Stimulated activated naive B cell treated with anti-CD40 and anti-IgM and Interleukin-4, amounts not matched to agents 10 μg/mL and 1 μg/mL and 100 μg/mL, for 72 hours (primary cell): Measurements from ENCODE around the gene OR4C11.

Source experiments
- ATAC-seq, 2 donors: fragments of 150-1000 bp; cut with Tn5 transposase; replicated peaks; 2 replicates each; pipeline ENCODE4 v1.10.0; 2021; ENCODE audit warnings: moderate library complexity in 1 of 2
- DNase-seq: peaks from one replicate; pipeline ENCODE4 v3.0.0; 2021
- H3K27ac Mint-ChIP-seq: one replicate; pipeline ENCODE4 v1.8.0; 2022; ENCODE audit warnings: mild to moderate bottlenecking, mixed read lengths
- H3K27me3 Mint-ChIP-seq, 2 donors: one replicate each; pipeline ENCODE4 v1.8.0; 2022; ENCODE audit warnings: mixed read lengths in 2 of 2
- H3K36me3 Mint-ChIP-seq, 2 donors: one replicate each; pipeline ENCODE4 v1.8.0; 2022; ENCODE audit warnings: mixed read lengths in 2 of 2, mild to moderate bottlenecking in 1 of 2
- H3K4me1 Mint-ChIP-seq, 2 donors: one replicate each; pipeline ENCODE4 v1.8.0; 2022; ENCODE audit warnings: mixed read lengths in 2 of 2, mild to moderate bottlenecking in 1 of 2
- H3K4me3 Mint-ChIP-seq, 2 donors: one replicate each; pipeline ENCODE4 v1.8.0; 2022; ENCODE audit warnings: mild to moderate bottlenecking in 2 of 2, mixed read lengths in 2 of 2, moderate library complexity in 1 of 2
- H3K9me3 Mint-ChIP-seq, 2 donors: one replicate each; pipeline ENCODE4 v1.8.0; 2022; ENCODE audit warnings: mixed read lengths in 2 of 2, mild to moderate bottlenecking in 1 of 2

The OR4C11 gene, protein sequence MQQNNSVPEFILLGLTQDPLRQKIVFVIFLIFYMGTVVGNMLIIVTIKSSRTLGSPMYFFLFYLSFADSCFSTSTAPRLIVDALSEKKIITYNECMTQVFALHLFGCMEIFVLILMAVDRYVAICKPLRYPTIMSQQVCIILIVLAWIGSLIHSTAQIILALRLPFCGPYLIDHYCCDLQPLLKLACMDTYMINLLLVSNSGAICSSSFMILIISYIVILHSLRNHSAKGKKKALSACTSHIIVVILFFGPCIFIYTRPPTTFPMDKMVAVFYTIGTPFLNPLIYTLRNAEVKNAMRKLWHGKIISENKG

DNA sequence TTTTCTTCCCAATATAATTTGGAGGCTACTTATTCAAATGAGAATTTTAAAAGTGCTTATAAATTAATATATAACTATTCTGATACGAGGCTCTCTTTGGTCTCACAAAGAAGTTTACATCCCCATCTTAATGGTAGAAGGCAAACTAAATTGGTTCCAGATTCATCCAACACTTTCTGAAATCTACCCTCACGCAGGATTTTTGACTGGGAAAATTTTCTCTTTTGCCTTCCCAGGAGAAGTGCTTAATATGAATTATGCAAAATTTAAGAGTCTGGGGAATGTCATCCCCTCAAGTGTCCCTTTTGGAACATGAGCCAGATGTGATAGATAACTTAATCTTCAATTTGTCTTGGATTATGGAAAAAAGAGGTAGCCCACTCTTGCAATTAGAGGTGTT lies at the start of gene OR4C11:
Gene OR4C11, minus strand, starts transcription at position 101 of the 400 bp plus-strand sequence. CDS start 3,272 bp downstream, outside the sequence.
- Mint-ChIP-seq H3K4me3 (no peak within 1 kb of the TSS), H3K27me3 (no peaks in the 10 kb centered on the region), H3K4me1 (no peaks in the 10 kb centered on the region), H3K9me3 (peaks cover 5 to 16% of the 10 kb centered on the region in 2 donors), H3K36me3 (no peaks in the 10 kb centered on the region), H3K27ac (no peak within 1 kb of the TSS)
- ATAC-seq (no peak), DNase-seq (no peak)

DNA sequence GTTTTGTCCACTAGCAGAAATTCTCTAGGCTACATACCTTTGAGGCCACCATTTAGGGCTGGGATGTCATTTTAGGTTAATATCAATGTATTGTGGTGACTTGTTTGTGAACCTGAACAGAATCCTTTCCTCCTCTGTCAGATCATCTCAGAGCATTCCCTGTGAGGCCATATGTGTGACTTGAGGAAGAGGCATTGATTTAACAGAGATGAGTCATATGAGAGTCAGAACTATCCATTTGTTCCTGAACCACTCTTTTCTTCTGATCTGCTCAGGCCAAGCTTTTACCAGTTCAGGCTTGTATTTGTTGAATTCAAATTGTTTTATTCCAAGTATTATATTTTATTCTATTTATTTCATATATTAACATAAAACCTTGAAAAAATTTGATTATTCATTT lies 47.7 kb upstream of the OR4C11 start:
- no peak overlapping the region for H3K27ac Mint-ChIP-seq
- H3K4me1 Mint-ChIP-seq, result peaks cover 3 to 6% of the 10 kb centered on the region in 2 donors
- no peak for ATAC-seq
- H3K27me3 Mint-ChIP-seq, result no peaks in the 10 kb centered on the region
- no peaks in the 10 kb centered on the region for H3K36me3 Mint-ChIP-seq
- no peak for DNase-seq
- H3K4me3 Mint-ChIP-seq, result no peak overlapping the region
- peaks cover 8 to 10% of the 10 kb centered on the region in 2 donors for H3K9me3 Mint-ChIP-seq

DNA sequence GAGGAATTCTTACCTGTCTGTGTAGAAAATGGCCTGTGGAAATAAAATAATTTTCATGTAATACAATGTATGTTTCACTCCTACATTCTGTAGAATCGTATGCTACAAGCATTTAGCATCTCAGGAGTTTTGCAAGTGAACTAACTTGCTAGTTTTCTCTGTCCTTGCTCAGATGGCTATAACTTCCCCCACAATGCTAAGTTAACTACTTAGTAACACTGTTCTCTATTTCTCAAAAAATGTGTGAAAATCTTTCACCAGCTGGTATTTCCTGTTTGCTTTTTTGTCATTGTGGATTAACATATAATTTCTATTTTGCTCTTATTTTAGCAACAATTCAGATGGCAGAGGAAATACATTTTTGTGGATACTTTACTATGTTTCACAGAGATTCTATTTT lies 45.1 kb upstream of the OR4C11 start:
- H3K4me1 Mint-ChIP-seq, result no peaks in the 10 kb centered on the region
- no peaks in the 10 kb centered on the region for H3K36me3 Mint-ChIP-seq
- ATAC-seq (no peak), DNase-seq (no peak)
- peaks cover 4 to 8% of the 10 kb centered on the region in 2 donors for H3K9me3 Mint-ChIP-seq
- H3K4me3 Mint-ChIP-seq, result no peak overlapping the region
- no peak overlapping the region for H3K27ac Mint-ChIP-seq
- no peaks in the 10 kb centered on the region for H3K27me3 Mint-ChIP-seq

DNA sequence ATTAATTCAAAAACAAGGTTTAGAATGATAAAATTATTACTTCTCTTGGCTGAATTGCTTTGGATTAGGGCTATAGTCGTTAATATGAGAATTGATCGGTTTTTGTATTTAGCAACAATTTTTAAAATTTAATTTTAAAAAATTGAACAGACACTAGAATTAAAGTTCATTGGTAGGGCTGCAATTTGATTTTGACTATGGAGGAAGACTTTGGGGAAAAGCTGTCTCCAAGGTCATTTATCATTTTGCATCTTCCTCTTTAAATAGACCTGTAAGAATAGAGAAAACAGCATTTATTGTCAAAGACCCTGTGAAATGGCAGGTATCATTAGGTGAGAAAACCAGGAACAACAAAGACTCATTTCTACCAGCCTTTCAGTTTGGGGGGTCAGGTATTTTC lies 40.6 kb upstream of the OR4C11 start, which contains the start of gene OR4S2:
Gene OR4S2, plus strand, starts transcription at position 301 of the 400 bp plus-strand sequence. CDS start 2,577 bp downstream, outside the sequence.
- no peak within 1 kb of the TSS for H3K27ac Mint-ChIP-seq
- H3K4me1 Mint-ChIP-seq, result no peaks in the 10 kb centered on the region
- no peak for ATAC-seq
- no peaks in the 10 kb centered on the region for H3K36me3 Mint-ChIP-seq
- no peak for DNase-seq
- H3K4me3 Mint-ChIP-seq, result no peak within 1 kb of the TSS
- H3K9me3 Mint-ChIP-seq, result peaks cover 4 to 14% of the 10 kb centered on the region in 2 donors
- H3K27me3 Mint-ChIP-seq, result no peaks in the 10 kb centered on the region

DNA sequence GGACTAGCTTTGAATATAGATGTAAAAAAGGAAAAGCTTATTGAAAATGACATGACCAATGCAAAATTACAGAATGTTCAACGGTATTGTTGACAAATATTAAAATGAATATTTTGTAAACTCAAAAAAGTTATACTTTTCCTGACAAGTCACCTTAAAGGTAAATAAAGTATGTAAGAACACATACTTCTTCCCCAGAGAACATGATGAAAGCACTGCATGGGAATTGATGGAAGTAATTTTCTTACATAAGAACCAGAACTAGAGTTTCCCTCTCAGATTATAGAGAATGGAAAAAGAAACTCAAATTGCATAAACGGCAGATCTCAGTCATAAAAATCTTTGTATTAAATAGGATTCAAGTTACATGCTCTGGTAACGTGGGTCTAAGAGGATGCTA lies 27.4 kb upstream of the OR4C11 start, which contains the start of gene OR4P4:
Gene OR4P4, plus strand, starts transcription at position 301 of the 400 bp plus-strand sequence.
- ATAC-seq, result no peak

DNA sequence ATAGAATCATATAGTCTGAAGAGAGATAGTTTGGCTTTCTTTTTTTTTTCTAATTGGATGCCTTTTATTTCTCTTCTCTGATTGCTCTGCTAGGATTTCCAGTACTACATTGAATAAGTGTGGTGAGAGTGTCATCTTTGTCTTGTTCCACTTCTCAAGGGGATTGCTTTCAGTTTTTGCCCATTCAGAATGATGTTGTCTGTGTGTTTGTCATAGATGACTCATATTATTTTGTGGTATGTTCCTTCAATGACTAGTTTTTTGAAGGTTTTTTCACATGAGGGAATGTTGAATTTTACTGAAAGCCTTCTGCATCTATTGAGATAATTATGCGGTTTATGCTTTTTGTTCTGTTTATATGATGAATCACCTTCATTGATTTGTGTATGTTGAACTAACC lies 17.1 kb upstream of the OR4C11 start:
- Mint-ChIP-seq H3K9me3 (peaks cover 26 to 28% of the 10 kb centered on the region in 2 donors), H3K27me3 (no peaks in the 10 kb centered on the region), H3K4me3 (no peak overlapping the region), H3K4me1 (no peaks in the 10 kb centered on the region), H3K36me3 (no peaks in the 10 kb centered on the region), H3K27ac (no peak overlapping the region)
- DNase-seq (no peak), ATAC-seq (no peak)

More for the DNA sequence above, 27.4 kb upstream of the OR4C11 start, which contains the start of gene OR4P4:
- Mint-ChIP-seq H3K4me1 (no peaks in the 10 kb centered on the region), H3K27me3 (no peaks in the 10 kb centered on the region), H3K9me3 (peaks cover 4 to 13% of the 10 kb centered on the region in 2 donors), H3K27ac (no peak within 1 kb of the TSS), H3K36me3 (no peaks in the 10 kb centered on the region), H3K4me3 (no peak within 1 kb of the TSS)
- DNase-seq, result no peak

DNA sequence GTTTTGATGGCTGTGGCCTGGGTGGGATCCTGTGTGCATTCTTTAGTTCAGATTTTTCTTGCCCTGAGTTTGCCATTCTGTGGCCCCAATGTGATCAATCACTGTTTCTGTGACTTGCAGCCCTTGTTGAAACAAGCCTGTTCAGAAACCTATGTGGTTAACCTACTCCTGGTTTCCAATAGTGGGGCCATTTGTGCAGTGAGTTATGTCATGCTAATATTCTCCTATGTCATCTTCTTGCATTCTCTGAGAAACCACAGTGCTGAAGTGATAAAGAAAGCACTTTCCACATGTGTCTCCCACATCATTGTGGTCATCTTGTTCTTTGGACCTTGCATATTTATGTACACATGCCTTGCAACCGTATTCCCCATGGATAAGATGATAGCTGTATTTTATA lies 34.9 kb downstream of the OR4C11 start:
- no peak for DNase-seq
- H3K27ac Mint-ChIP-seq, result no peak overlapping the region
- no peak overlapping the region for H3K4me3 Mint-ChIP-seq
- H3K9me3 Mint-ChIP-seq, result peaks cover 9 to 13% of the 10 kb centered on the region in 2 donors
- no peak for ATAC-seq
- H3K36me3 Mint-ChIP-seq, result no peaks in the 10 kb centered on the region
- H3K27me3 Mint-ChIP-seq, result no peaks in the 10 kb centered on the region
- H3K4me1 Mint-ChIP-seq, result no peaks in the 10 kb centered on the region

DNA sequence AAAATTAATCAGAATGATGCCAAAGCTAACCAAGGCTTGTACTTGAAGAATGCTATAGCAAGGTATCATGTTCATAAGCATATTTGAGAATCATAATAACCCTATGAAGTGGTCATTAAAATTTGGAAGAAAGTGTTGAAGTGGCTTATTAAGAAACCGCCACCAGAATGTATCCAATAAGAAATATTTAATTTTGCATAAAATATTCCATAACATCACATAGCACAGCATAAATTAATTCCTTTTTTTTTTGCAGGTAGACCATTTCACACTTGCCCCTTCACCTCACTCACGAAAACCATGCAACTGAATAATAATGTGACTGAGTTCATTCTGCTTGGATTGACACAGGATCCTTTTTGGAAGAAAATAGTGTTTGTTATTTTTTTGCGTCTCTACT lies 35.6 kb downstream of the OR4C11 start, which contains the start of gene OR4C16:
Gene OR4C16, plus strand, starts transcription at position 301 of the 400 bp plus-strand sequence. Its CDS starts 0 bp downstream, at position 301.
- Mint-ChIP-seq H3K9me3 (peaks cover 7 to 13% of the 10 kb centered on the region in 2 donors), H3K36me3 (no peaks in the 10 kb centered on the region), H3K27me3 (no peaks in the 10 kb centered on the region), H3K4me3 (no peak within 1 kb of the TSS), H3K4me1 (no peaks in the 10 kb centered on the region), H3K27ac (no peak within 1 kb of the TSS)
- no peak for ATAC-seq
- no peak for DNase-seq

DNA sequence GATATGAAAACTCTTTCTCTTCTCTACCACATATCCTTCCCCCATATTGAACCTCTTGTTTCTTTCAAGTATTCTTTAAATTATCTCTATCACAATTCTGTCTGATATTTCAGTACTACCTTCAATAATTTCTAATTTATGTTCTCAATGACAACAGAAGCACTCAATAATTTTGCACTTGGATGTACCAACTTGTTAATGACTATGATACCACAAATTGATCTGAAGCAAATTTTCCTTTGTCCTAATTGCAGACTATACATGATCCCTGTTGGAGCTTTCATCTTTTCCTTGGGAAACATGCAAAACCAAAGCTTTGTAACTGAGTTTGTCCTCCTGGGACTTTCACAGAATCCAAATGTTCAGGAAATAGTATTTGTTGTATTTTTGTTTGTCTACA lies 53.3 kb downstream of the OR4C11 start, which contains the start of gene OR4C15:
Gene OR4C15, plus strand, starts transcription at position 301 of the 400 bp plus-strand sequence. Its CDS starts 0 bp downstream, at position 301.
- peaks cover 11 to 15% of the 10 kb centered on the region in 2 donors for H3K9me3 Mint-ChIP-seq
- no peaks in the 10 kb centered on the region for H3K4me1 Mint-ChIP-seq
- no peak within 1 kb of the TSS for H3K4me3 Mint-ChIP-seq
- no peak for ATAC-seq
- no peaks in the 10 kb centered on the region for H3K36me3 Mint-ChIP-seq
- H3K27ac Mint-ChIP-seq, result no peak within 1 kb of the TSS
- no peaks in the 10 kb centered on the region for H3K27me3 Mint-ChIP-seq
- DNase-seq, result no peak
